ENCODE measurements around the gene PRPH2. TPM values are rescaled to one million over a fixed set of nuclear protein-coding genes. Genes with fewer than 3 reads are reported as not detected.

Gene PRPH2
- polyA plus RNA-seq, 1 experiment = 1.7 TPM

GRCh38 chr6:42764911-42765648, 42.7 kb upstream of the PRPH2 start:
- no peak overlapping the region for H3K4me3 ChIP-seq (ENCODE audit: low read depth, low read length)
- POLR2A ChIA-PET = no interaction called here
- no peak for TF ChIP-seq CTCF (IDR thresholded peaks at IDR 0.05; ENCODE audit: insufficient read depth, low read depth, low read length)
- H3K36me3 ChIP-seq (ENCODE audit: control insufficient read depth, insufficient read depth, low read length) = no peaks in the 10 kb centered on the region
- CTCF ChIA-PET = interaction anchor here (0.6 to 1.5 kb wide), 2 partner anchors 10 to 410 kb away, joined by 3 to 5 read pairs; no protein-coding TSS in a partner anchor
- H3K27me3 ChIP-seq (ENCODE audit: control insufficient read depth, insufficient read depth, low read length) = no peaks in the 10 kb centered on the region
- no peak for DNase-seq (ENCODE audit: low read depth)

GRCh38 chr6:42762950-42763349, 40.6 kb upstream of the PRPH2 start:
- TF ChIP-seq CTCF (IDR thresholded peaks at IDR 0.05; ENCODE audit: insufficient read depth, low read depth, low read length) = no peak
- no peak for DNase-seq (ENCODE audit: low read depth)
- Histone ChIP-seq H3K36me3 (ENCODE audit: control insufficient read depth, insufficient read depth, low read length) (no peaks in the 10 kb centered on the region), H3K27me3 (ENCODE audit: control insufficient read depth, insufficient read depth, low read length) (no peaks in the 10 kb centered on the region), H3K4me3 (ENCODE audit: low read depth, low read length) (no peak overlapping the region)
- CTCF ChIA-PET = interaction anchor here (0.6 kb wide), 1 partner anchor 67 kb away, joined by 5 read pairs; no protein-coding TSS in a partner anchor
- POLR2A ChIA-PET = no interaction called here

GRCh38 chr6:42762426-42762859, 40.0 kb upstream of the PRPH2 start:
- TF ChIP-seq CTCF (IDR thresholded peaks at IDR 0.05; ENCODE audit: insufficient read depth, low read depth, low read length) = no peak
- no peak for DNase-seq (ENCODE audit: low read depth)
- H3K4me3 ChIP-seq (ENCODE audit: low read depth, low read length) = no peak overlapping the region
- ChIA-PET CTCF (interaction anchor here (0.6 kb wide), 1 partner anchor 738 kb away, joined by 3 read pairs; no protein-coding TSS in a partner anchor), POLR2A (no interaction called here)
- H3K27me3 ChIP-seq (ENCODE audit: control insufficient read depth, insufficient read depth, low read length) = no peaks in the 10 kb centered on the region
- H3K36me3 ChIP-seq (ENCODE audit: control insufficient read depth, insufficient read depth, low read length) = no peaks in the 10 kb centered on the region

- Histone ChIP-seq H3K4me3 (ENCODE audit: low read depth, low read length) (no peak overlapping the region), H3K27me3 (ENCODE audit: control insufficient read depth, insufficient read depth, low read length) (no peaks in the 10 kb centered on the region), H3K36me3 (ENCODE audit: control insufficient read depth, insufficient read depth, low read length) (no peaks in the 10 kb centered on the region)
- TF ChIP-seq CTCF (IDR thresholded peaks at IDR 0.05; ENCODE audit: insufficient read depth, low read depth, low read length) = no peak
- CTCF ChIA-PET = interaction anchor here (0.6 to 1.3 kb wide), 3 partner anchors 8 to 739 kb away, joined by 3 to 4 read pairs (median 4); no protein-coding TSS in a partner anchor
- DNase-seq (ENCODE audit: low read depth) = no peak
- POLR2A ChIA-PET = no interaction called here
Observed at GRCh38 chr6:42761287-42762067, 39.1 kb upstream of the PRPH2 start.

All from BJ (cell line).